ENCODE results near the gene CACNA2D2.

Gene CACNA2D2

GRCh38 chr3:50383750-50384149 is 119.7 kb downstream of the CACNA2D2 start:
- no peak for TF ChIP-seq CTCF (IDR thresholded peaks at IDR 0.05; ENCODE audit: low read depth, low read length)
- DNase-seq (ENCODE audit: low read depth in 2 of 2): no peak
- H3K4me3 ChIP-seq (replicated peaks in 1 of 2; ENCODE audit: low read depth in 2 of 2, low read length in 2 of 2): no peak overlapping the region

GRCh38 chr3:50382722-50383121 is 120.7 kb downstream of the CACNA2D2 start:
- no peak for TF ChIP-seq CTCF (IDR thresholded peaks at IDR 0.05; ENCODE audit: low read depth, low read length)
- no peak for DNase-seq (ENCODE audit: low read depth in 2 of 2)

GRCh38 chr3:50381383-50381782 is 122.1 kb downstream of the CACNA2D2 start:
- no peak for TF ChIP-seq CTCF (IDR thresholded peaks at IDR 0.05; ENCODE audit: low read depth, low read length)

More at GRCh38 chr3:50382722-50383121, 120.7 kb downstream of the CACNA2D2 start:
- H3K4me3 ChIP-seq (replicated peaks in 1 of 2; ENCODE audit: low read depth in 2 of 2, low read length in 2 of 2): no peak overlapping the region

GRCh38 chr3:50380405-50381085 is 122.9 kb downstream of the CACNA2D2 start:
- no peak overlapping the region for H3K4me3 ChIP-seq (replicated peaks in 1 of 2; ENCODE audit: low read depth in 2 of 2, low read length in 2 of 2)
- TF ChIP-seq CTCF (IDR thresholded peaks at IDR 0.05; ENCODE audit: low read depth, low read length): no peak
- DNase-seq (ENCODE audit: low read depth in 2 of 2): no peak

More at GRCh38 chr3:50381383-50381782, 122.1 kb downstream of the CACNA2D2 start:
- no peak overlapping the region for H3K4me3 ChIP-seq (replicated peaks in 1 of 2; ENCODE audit: low read depth in 2 of 2, low read length in 2 of 2)
- no peak for DNase-seq (ENCODE audit: low read depth in 2 of 2)

- no peak for DNase-seq (ENCODE audit: low read depth in 2 of 2)
- no peak overlapping the region for H3K4me3 ChIP-seq (replicated peaks in 1 of 2; ENCODE audit: low read depth in 2 of 2, low read length in 2 of 2)
These were observed 124.7 kb downstream of the CACNA2D2 start for GRCh38 chr3:50378757-50379156.

GRCh38 chr3:50378024-50378423 is 125.4 kb downstream of the CACNA2D2 start:
- no peak for TF ChIP-seq CTCF (IDR thresholded peaks at IDR 0.05; ENCODE audit: low read depth, low read length)
- no peak for DNase-seq (ENCODE audit: low read depth in 2 of 2)
- H3K4me3 ChIP-seq (replicated peaks in 1 of 2; ENCODE audit: low read depth in 2 of 2, low read length in 2 of 2): no peak overlapping the region

More at GRCh38 chr3:50378757-50379156, 124.7 kb downstream of the CACNA2D2 start:
- TF ChIP-seq CTCF (IDR thresholded peaks at IDR 0.05; ENCODE audit: low read depth, low read length): no peak

Measured in cardiac fibroblast (primary cell).